Lower leg skin (tissue), 4 donors: ENCODE data around the gene FNDC3A. TPM values are rescaled to one million over a fixed set of nuclear protein-coding genes. Genes with fewer than 3 reads are reported as not detected.

ENCODE experiments used
- DNase-seq, 2 donors: peaks; one replicate each; pipeline ENCODE4 v3.0.0-alpha.2; 2019; ENCODE audit warnings: low spot score in 2 of 2
- H3K4me3 ChIP-seq: fragments of 200-600 bp; sonication (generic); 2 replicates; pipeline ENCODE4 v1.5.1; 2017; ENCODE audit warnings: mild to moderate bottlenecking, low read depth; ENCODE audit not compliant: poor library complexity, severe bottlenecking
- CTCF ChIP-seq, 3 donors: fragments of 450-650 bp; IDR thresholded peaks; one replicate each; pipeline ENCODE4 v1.5.1; 2016; ENCODE audit warnings: antibody characterized with exemption in 3 of 3, mild to moderate bottlenecking in 3 of 3, moderate library complexity in 2 of 3
- POLR2A ChIP-seq, 2 donors: fragments of 450-650 bp; IDR thresholded peaks; one replicate each; pipeline ENCODE4 v1.6.1; 2016 to 2017; ENCODE audit warnings: antibody characterized with exemption in 2 of 2, mild to moderate bottlenecking in 1 of 2, moderate library complexity in 1 of 2
- WGBS, 2 donors: methylation state at CpG; one replicate each; pipeline ENCODE4 v1.1.5; 2018; 5-methylcytosine and 5-hydroxymethylcytosine counted together
- intact Hi-C: fragments of 100-400 bp; cut with DNase I; formaldehyde crosslinking; loops from one replicate; pipeline ENCODE4 v1.15.0; 2023; ENCODE audit warnings: low total_unique reads
- total RNA-seq, 4 donors: library from RNA; depleted of rRNA; stranded (reverse); fragments of >200 nt; gene quantifications; one replicate each; pipeline ENCODE4 v1.1.0, GENCODE V29; 2016

The FNDC3A gene
- total RNA-seq, 4 donors from 2014 or later: 11.4 to 25.5 (median 15.5) TPM

GRCh38 chr13:49225223-49226042, 249.7 kb downstream of the FNDC3A start:
- WGBS, 2 donors: 40 to 51% methylated on average over 5 of the region's 5 CpGs
- peak in 1 of 2 donors; percentile 30 for DNase-seq
- intact Hi-C loops: no loop called here
- no peak for TF ChIP-seq CTCF (IDR thresholded peaks at IDR 0.05)
- TF ChIP-seq POLR2A (IDR thresholded peaks at IDR 0.05): no peak
- H3K4me3 ChIP-seq: no peak overlapping the region

- intact Hi-C loops: no loop called here
- no peak for DNase-seq
- no peak for TF ChIP-seq CTCF (IDR thresholded peaks at IDR 0.05)
- WGBS, 2 donors: 90 to 94% methylated on average over 5 of the region's 5 CpGs
- H3K4me3 ChIP-seq: no peak overlapping the region
Measured at GRCh38 chr13:49226613-49227012, 250.9 kb downstream of the FNDC3A start.

- intact Hi-C loops: no loop called here
- no peak overlapping the region for H3K4me3 ChIP-seq
- no peak for DNase-seq
- no peak for TF ChIP-seq CTCF (IDR thresholded peaks at IDR 0.05)
- no peak for TF ChIP-seq POLR2A (IDR thresholded peaks at IDR 0.05)
- 88 to 97% methylated on average over 3 of the region's 3 CpGs for WGBS, 2 donors
Measured at GRCh38 chr13:49234741-49235140, 259.0 kb downstream of the FNDC3A start.

- DNase-seq: no peak
- intact Hi-C loops: no loop called here
- WGBS, 2 donors: 92 to 93% methylated on average over 6 of the region's 6 CpGs
- no peak overlapping the region for H3K4me3 ChIP-seq
- TF ChIP-seq POLR2A (IDR thresholded peaks at IDR 0.05): no peak
- TF ChIP-seq CTCF (IDR thresholded peaks at IDR 0.05): no peak
Measured at GRCh38 chr13:49235856-49236431, 260.2 kb downstream of the FNDC3A start.

- TF ChIP-seq CTCF (IDR thresholded peaks at IDR 0.05): no peak
- TF ChIP-seq POLR2A (IDR thresholded peaks at IDR 0.05): no peak
- intact Hi-C loops: no loop called here
- DNase-seq: no peak
- no peak overlapping the region for H3K4me3 ChIP-seq
- 97 to 98% methylated on average over 2 of the region's 2 CpGs for WGBS, 2 donors
Measured at GRCh38 chr13:49238621-49239020, 262.9 kb downstream of the FNDC3A start.
